Ramos (cell line): ENCODE measurements around the gene DNAL4.

Experiments
- in situ Hi-C: fragments of 300-500 bp; cut with MboI; formaldehyde crosslinking; loops from one replicate; pipeline ENCODE4 v1.14.3; 2022; ENCODE audit warnings: low sequenced_read_pairs; ENCODE audit not compliant: unreplicated experiment

Gene DNAL4

GRCh38 chr22:38762551-38762983 lies 31.4 kb downstream of the DNAL4 start:
- in situ Hi-C loops = no loop called here

GRCh38 chr22:38761202-38762162 lies 32.5 kb downstream of the DNAL4 start:
- in situ Hi-C loops = no loop called here

GRCh38 chr22:38760477-38761201 lies 33.3 kb downstream of the DNAL4 start:
- in situ Hi-C loops = no loop called here

GRCh38 chr22:38759005-38759404 lies 34.9 kb downstream of the DNAL4 start:
- in situ Hi-C loops = no loop called here

GRCh38 chr22:38758276-38758945 lies 35.5 kb downstream of the DNAL4 start:
- in situ Hi-C loops = no loop called here

GRCh38 chr22:38757464-38757757 lies 36.5 kb downstream of the DNAL4 start:
- in situ Hi-C loops = no loop called here

GRCh38 chr22:38756711-38757463 lies 37.1 kb downstream of the DNAL4 start:
- in situ Hi-C loops = no loop called here

- in situ Hi-C loops = no loop called here
Observed at GRCh38 chr22:38755911-38756532, 37.9 kb downstream of the DNAL4 start, which contains the start of gene SUN2. Gene SUN2, minus strand, starts transcription at chr22:38755998. Its CDS starts 3,370 bp downstream, at chr22:38752628.

- in situ Hi-C loops = no loop called here
Observed at GRCh38 chr22:38755155-38755910, 38.6 kb downstream of the DNAL4 start.

- in situ Hi-C loops = no loop called here
Observed at GRCh38 chr22:38754751-38755154, 39.2 kb downstream of the DNAL4 start.

- in situ Hi-C loops = no loop called here
Observed at GRCh38 chr22:38753948-38754750, 39.8 kb downstream of the DNAL4 start.

GRCh38 chr22:38751422-38752346 lies 42.3 kb downstream of the DNAL4 start:
- in situ Hi-C loops = no loop called here

GRCh38 chr22:38751066-38751421 lies 42.9 kb downstream of the DNAL4 start:
- in situ Hi-C loops = no loop called here

- in situ Hi-C loops = no loop called here
Observed at GRCh38 chr22:38750638-38751037, 43.3 kb downstream of the DNAL4 start.

- in situ Hi-C loops = no loop called here
Observed at GRCh38 chr22:38750104-38750503, 43.8 kb downstream of the DNAL4 start.

- in situ Hi-C loops = no loop called here
Observed at GRCh38 chr22:38748487-38749136, 45.3 kb downstream of the DNAL4 start.
